ENCODE data around the gene ATF4. TPM values are rescaled to one million over a fixed set of nuclear protein-coding genes. Genes with fewer than 3 reads are reported as not detected.

The ATF4 gene
- total and polyA plus RNA-seq, 2 of the 13 experiments (the other 11 are each of a cell fraction or from before 2014, with no cell fraction given): 486 to 1,297 TPM

DNA sequence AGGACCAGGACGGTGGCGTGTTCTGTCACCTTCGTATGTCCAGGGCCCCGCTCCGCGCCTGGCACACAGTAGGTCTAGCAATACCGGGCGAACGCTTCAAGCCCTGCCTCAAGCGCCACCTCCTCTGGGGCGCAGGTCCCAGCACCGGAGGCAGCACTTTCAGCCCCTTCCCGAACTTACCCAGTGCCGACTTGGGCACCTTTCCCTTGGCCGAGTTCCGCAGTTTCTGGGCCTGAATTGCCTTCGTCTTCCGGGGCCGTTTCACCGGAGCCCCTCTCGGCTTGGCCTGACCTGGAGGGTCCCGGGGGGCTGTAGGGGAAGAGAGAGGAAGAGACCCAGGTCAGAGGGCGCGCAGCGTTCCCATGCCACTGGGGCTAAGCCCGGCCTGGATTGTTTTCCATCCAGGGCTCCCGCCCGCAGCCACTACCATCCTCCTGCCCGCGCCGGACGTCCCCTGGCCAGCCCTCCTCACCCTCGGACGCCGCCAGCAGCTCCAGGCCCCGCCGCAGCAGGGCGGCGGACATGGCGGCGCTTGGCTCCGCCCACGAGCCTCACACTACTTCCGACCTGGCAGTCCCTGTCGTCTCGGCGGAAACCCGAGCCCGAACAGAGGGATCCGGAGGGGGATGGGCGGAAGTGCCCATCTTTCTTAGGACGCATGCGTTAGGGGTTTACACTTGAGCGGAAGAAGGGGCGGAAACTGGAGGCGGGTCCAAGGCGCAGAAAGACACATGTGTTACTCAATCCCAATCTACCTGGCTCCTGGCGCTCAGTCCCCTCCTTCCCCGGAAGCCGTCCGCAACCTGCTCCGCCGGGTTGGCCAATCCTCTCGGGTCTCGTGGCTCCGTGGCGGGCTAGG is 12.1 kb downstream of the ATF4 start, which contains the start of gene RPS19BP1 (continued):
- TF ChIP-seq, protein P1, sequence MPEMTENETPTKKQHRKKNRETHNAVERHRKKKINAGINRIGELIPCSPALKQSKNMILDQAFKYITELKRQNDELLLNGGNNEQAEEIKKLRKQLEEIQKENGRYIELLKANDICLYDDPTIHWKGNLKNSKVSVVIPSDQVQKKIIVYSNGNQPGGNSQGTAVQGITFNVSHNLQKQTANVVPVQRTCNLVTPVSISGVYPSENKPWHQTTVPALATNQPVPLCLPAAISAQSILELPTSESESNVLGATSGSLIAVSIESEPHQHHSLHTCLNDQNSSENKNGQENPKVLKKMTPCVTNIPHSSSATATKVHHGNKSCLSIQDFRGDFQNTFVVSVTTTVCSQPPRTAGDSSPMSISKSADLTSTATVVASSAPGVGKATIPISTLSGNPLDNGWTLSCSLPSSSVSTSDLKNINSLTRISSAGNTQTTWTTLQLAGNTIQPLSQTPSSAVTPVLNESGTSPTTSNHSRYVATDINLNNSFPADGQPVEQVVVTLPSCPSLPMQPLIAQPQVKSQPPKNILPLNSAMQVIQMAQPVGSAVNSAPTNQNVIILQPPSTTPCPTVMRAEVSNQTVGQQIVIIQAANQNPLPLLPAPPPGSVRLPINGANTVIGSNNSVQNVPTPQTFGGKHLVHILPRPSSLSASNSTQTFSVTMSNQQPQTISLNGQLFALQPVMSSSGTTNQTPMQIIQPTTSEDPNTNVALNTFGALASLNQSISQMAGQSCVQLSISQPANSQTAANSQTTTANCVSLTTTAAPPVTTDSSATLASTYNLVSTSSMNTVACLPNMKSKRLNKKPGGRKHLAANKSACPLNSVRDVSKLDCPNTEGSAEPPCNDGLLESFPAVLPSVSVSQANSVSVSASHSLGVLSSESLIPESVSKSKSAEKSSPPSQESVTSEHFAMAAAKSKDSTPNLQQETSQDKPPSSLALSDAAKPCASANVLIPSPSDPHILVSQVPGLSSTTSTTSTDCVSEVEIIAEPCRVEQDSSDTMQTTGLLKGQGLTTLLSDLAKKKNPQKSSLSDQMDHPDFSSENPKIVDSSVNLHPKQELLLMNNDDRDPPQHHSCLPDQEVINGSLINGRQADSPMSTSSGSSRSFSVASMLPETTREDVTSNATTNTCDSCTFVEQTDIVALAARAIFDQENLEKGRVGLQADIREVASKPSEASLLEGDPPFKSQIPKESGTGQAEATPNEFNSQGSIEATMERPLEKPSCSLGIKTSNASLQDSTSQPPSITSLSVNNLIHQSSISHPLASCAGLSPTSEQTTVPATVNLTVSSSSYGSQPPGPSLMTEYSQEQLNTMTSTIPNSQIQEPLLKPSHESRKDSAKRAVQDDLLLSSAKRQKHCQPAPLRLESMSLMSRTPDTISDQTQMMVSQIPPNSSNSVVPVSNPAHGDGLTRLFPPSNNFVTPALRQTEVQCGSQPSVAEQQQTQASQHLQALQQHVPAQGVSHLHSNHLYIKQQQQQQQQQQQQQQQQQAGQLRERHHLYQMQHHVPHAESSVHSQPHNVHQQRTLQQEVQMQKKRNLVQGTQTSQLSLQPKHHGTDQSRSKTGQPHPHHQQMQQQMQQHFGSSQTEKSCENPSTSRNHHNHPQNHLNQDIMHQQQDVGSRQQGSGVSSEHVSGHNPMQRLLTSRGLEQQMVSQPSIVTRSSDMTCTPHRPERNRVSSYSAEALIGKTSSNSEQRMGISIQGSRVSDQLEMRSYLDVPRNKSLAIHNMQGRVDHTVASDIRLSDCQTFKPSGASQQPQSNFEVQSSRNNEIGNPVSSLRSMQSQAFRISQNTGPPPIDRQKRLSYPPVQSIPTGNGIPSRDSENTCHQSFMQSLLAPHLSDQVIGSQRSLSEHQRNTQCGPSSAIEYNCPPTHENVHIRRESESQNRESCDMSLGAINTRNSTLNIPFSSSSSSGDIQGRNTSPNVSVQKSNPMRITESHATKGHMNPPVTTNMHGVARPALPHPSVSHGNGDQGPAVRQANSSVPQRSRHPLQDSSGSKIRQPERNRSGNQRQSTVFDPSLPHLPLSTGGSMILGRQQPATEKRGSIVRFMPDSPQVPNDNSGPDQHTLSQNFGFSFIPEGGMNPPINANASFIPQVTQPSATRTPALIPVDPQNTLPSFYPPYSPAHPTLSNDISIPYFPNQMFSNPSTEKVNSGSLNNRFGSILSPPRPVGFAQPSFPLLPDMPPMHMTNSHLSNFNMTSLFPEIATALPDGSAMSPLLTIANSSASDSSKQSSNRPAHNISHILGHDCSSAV (CRISPR knock-in tag; IDR thresholded peaks at IDR 0.05; ENCODE audit: borderline replicate concordance): no peak; the same call in 1 of the 2 replicates
- no peak for TF ChIP-seq ZNF672 (CRISPR knock-in tag; IDR thresholded peaks at IDR 0.05)
- TF ChIP-seq ZNF790 (CRISPR knock-in tag; IDR thresholded peaks at IDR 0.05; ENCODE audit: borderline replicate concordance): no peak
- peak; percentile 57; the same call in 1 of the 2 replicates for TF ChIP-seq DR1 (CRISPR knock-in tag; IDR thresholded peaks at IDR 0.05)
- no peak for TF ChIP-seq ZNF660 (CRISPR knock-in tag; IDR thresholded peaks at IDR 0.05; ENCODE audit: borderline replicate concordance, low read depth)
- no peak for TF ChIP-seq ZBTB21 (CRISPR knock-in tag; IDR thresholded peaks at IDR 0.05)
- 0 out of 2 replicates have a peak, but pooled peaks have one; percentile 31 for TF ChIP-seq KMT2B (CRISPR knock-in tag; IDR thresholded peaks at IDR 0.05)
- TF ChIP-seq, protein P2, sequence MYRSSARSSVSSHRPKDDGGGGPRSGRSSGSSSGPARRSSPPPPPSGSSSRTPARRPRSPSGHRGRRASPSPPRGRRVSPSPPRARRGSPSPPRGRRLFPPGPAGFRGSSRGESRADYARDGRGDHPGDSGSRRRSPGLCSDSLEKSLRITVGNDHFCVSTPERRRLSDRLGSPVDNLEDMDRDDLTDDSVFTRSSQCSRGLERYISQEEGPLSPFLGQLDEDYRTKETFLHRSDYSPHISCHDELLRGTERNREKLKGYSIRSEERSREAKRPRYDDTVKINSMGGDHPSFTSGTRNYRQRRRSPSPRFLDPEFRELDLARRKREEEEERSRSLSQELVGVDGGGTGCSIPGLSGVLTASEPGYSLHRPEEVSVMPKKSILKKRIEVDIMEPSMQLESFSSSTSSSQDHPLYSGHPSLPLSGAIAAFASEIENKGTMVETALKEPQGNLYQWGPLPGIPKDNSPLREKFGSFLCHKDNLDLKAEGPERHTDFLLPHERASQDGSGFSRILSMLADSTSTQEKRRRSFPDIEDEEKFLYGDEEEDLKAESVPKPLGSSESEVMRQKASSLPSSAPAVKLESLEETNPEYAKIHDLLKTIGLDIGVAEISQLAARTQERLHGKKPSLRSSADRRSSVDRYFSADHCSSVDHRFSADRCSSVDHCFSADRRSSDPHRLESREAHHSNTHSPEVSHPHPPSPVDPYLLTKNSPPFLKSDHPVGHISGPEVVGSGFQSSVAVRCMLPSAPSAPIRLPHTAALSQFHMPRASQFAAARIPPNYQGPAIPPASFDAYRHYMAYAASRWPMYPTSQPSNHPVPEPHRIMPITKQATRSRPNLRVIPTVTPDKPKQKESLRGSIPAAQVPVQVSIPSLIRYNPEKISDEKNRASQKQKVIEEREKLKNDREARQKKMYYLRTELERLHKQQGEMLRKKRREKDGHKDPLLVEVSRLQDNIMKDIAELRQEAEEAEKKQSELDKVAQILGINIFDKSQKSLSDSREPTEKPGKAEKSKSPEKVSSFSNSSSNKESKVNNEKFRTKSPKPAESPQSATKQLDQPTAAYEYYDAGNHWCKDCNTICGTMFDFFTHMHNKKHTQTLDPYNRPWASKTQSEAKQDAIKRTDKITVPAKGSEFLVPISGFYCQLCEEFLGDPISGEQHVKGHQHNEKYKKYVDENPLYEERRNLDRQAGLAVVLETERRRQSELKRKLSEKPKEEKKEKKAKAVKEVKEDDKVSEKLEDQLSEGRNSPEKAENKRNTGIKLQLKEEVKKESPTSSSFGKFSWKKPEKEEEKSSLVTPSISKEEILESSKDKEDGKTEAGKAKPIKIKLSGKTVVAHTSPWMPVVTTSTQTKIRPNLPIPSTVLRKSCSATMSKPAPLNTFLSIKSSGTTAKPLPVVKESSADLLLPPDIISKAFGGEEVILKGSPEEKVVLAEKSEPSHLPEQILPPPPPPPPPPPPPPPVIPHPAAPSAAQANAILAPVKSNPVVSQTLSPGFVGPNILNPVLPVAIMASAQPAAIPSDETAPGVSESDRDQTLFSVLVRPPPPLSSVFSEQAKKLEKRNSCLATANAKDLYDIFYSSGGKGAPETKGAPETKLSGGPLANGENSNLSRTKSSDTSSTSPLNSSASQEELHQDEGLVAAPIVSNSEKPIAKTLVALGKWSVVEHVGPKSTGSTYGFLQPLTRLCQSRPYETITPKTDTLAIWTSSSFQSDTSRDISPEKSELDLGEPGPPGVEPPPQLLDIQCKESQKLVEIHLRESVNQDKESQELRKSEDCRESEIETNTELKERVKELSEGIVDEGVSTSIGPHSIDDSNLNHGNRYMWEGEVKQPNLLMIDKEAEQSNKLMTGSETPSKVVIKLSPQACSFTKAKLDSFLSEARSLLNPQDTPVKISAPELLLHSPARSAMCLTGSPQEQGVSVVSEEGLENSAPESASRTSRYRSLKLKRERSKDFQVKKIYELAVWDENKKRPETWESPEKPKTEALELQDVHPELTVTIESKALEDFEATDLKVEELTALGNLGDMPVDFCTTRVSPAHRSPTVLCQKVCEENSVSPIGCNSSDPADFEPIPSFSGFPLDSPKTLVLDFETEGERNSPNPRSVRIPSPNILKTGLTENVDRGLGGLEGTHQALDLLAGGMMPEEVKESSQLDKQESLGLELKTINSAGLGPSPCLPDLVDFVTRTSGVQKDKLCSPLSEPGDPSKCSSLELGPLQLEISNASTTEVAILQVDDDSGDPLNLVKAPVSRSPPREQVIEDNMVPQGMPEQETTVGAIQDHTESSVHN (CRISPR knock-in tag; IDR thresholded peaks at IDR 0.05): 0 out of 2 replicates have a peak, but pooled peaks have one; percentile 50
- TF ChIP-seq POLR2G (IDR thresholded peaks at IDR 0.05; ENCODE audit: low read depth, low read length): peak; percentile 96
- no peak for TF ChIP-seq MATR3 (CRISPR knock-in tag; IDR thresholded peaks at IDR 0.05)

All from HepG2 (cell line).